ENCODE data around the gene HOXB7.

HOXB7 gene

GRCh38 chr17:48603959-48604769 lies 6.7 kb downstream of the HOXB7 start:
- H3K36me3 ChIP-seq (ENCODE audit: control insufficient read depth, insufficient read depth, low read length), result no peaks in the 10 kb centered on the region
- H3K4me3 ChIP-seq (replicated peaks; ENCODE audit: low read depth, low read length), result peak overlapping the region; percentile 63
- no peak for DNase-seq (ENCODE audit: extremely low read depth, insufficient read length)
- TF ChIP-seq, protein P1, sequence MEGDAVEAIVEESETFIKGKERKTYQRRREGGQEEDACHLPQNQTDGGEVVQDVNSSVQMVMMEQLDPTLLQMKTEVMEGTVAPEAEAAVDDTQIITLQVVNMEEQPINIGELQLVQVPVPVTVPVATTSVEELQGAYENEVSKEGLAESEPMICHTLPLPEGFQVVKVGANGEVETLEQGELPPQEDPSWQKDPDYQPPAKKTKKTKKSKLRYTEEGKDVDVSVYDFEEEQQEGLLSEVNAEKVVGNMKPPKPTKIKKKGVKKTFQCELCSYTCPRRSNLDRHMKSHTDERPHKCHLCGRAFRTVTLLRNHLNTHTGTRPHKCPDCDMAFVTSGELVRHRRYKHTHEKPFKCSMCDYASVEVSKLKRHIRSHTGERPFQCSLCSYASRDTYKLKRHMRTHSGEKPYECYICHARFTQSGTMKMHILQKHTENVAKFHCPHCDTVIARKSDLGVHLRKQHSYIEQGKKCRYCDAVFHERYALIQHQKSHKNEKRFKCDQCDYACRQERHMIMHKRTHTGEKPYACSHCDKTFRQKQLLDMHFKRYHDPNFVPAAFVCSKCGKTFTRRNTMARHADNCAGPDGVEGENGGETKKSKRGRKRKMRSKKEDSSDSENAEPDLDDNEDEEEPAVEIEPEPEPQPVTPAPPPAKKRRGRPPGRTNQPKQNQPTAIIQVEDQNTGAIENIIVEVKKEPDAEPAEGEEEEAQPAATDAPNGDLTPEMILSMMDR (IDR thresholded peaks at IDR 0.05; ENCODE audit: insufficient read depth, low read length, poor library complexity, severe bottlenecking), result no peak
- no peaks in the 10 kb centered on the region; the same call in 1 of the 2 replicates for H3K27me3 ChIP-seq (replicated peaks; ENCODE audit: control insufficient read depth, insufficient read depth, low read length)

DNA sequence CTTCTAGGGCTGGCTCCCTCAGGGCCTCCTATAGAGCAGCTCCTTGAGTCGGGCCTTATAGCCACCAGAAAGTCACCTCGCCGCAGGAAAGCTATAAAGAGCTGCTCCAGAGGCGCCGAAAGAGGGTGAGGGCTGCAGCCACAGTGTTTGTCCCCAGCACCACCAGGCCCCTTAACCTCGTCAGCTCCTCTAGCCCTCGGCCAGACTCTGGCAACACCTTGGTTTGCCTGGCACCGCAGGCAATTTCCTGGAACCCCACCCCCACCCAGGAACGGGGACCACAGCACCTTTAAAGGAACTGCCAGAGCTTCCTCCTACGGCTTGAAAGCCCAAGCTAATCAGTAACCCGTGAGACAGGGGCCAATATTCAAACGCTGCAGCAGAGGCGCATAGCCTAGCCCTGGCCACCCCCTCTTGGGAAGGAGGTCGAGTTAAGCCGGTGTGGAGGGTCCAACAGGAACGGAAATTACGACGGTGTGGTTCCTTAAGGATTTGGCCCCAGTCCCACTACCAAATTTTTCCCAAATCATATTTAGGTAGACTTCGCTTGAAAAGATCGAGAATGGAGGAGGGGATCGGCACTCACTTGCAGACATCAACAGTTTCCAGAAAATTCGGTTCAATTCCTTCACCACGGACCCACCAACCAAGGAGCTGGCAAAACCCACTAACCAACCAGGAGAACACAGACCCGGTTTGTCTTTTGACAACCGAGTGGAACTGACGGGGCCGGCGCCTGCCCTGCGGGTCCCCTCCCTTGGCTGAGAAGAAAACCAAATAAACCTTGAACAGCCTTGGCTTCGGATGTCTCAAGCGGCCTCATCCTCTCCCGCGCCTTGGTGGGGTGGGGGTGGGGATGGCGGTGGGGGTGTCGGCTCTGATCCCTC lies 9.0 kb downstream of the HOXB7 start:
- TF ChIP-seq, protein P1 (IDR thresholded peaks at IDR 0.05; ENCODE audit: insufficient read depth, low read length, poor library complexity, severe bottlenecking), result no peak
- no peak for DNase-seq (ENCODE audit: extremely low read depth, insufficient read length)
- Histone ChIP-seq H3K36me3 (ENCODE audit: control insufficient read depth, insufficient read depth, low read length) (no peaks in the 10 kb centered on the region), H3K4me3 (replicated peaks; ENCODE audit: low read depth, low read length) (no peak overlapping the region), H3K27me3 (replicated peaks; ENCODE audit: control insufficient read depth, insufficient read depth, low read length) (peaks cover 4% of the 10 kb centered on the region; the same call in 1 of the 2 replicates)

- Histone ChIP-seq H3K4me3 (replicated peaks; ENCODE audit: low read depth, low read length) (no peak overlapping the region), H3K27me3 (replicated peaks; ENCODE audit: control insufficient read depth, insufficient read depth, low read length) (peaks cover 4% of the 10 kb centered on the region; the same call in 1 of the 2 replicates), H3K36me3 (ENCODE audit: control insufficient read depth, insufficient read depth, low read length) (no peaks in the 10 kb centered on the region)
- no peak for DNase-seq (ENCODE audit: extremely low read depth, insufficient read length)
- TF ChIP-seq, protein P1 (IDR thresholded peaks at IDR 0.05; ENCODE audit: insufficient read depth, low read length, poor library complexity, severe bottlenecking), result no peak
These were observed 9.6 kb downstream of the HOXB7 start for GRCh38 chr17:48601207-48601538.

DNA sequence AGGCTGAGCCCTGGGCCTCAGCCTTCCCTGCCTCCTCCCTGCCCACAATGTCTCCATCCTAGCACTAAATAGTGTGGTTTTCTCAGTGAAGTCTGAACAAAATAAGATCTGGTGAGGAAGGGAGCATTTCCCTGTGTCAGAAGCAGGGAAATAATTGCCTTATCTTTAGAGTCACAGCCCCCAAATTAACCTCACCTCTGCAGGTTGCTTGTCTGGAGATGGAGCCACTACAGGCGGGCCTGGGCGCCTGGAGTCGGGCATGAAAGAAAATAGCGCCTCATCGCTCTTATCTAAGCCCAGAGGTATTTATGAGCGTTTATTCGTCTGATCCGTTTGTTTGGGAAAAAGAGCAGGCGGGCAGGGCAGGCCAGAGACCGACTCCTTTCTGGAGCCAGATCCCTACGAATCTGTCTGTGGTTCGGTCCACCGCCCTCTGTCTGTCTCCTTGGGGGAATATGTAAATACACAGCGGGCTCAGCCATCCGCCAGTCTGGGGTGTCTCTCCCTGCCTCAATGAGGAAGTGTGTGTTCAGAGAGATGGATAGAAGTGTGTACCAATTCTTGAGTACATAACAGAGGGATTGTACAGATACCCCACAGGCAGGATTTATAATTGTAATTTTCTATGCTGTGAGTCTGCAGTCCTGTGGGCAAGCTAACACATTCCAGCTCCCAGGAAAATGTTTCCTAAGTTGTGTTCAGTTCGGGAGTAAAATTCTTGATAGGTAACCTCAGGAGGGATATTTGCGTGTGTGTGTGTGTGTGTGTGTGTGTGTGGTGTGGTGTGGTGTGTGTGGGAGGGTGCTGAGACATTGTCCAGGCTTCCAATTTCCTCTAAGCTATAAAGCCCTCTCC lies 10.3 kb downstream of the HOXB7 start:
- Histone ChIP-seq H3K36me3 (ENCODE audit: control insufficient read depth, insufficient read depth, low read length) (no peaks in the 10 kb centered on the region; the same call in 1 of the 2 replicates), H3K27me3 (replicated peaks; ENCODE audit: control insufficient read depth, insufficient read depth, low read length) (peaks cover 4% of the 10 kb centered on the region; the same call in 1 of the 2 replicates), H3K4me3 (replicated peaks; ENCODE audit: low read depth, low read length) (no peak overlapping the region)
- TF ChIP-seq, protein P1 (IDR thresholded peaks at IDR 0.05; ENCODE audit: insufficient read depth, low read length, poor library complexity, severe bottlenecking), result no peak
- no peak for DNase-seq (ENCODE audit: extremely low read depth, insufficient read length)

DNA sequence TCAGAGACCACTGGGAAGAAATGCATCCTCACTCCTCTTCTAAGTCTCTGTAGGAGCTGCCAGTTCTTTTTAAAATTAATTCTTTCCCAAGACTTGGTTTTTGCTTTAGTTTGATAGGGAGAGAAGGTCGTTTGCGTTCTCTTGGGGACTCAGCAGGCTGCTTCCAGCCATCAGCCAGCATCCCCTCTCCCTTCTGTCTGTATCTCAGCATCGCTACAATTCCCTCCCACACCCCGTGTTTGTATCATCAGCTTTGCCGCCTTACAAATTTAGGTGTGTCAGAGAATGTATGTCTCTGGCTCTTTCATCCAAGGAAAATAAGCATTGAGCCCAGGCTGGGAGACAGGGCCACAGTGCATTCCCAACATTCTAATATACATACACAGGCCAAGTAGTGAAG lies 11.5 kb downstream of the HOXB7 start:
- H3K27me3 ChIP-seq (replicated peaks; ENCODE audit: control insufficient read depth, insufficient read depth, low read length), result peaks cover 4% of the 10 kb centered on the region; the same call in 1 of the 2 replicates
- TF ChIP-seq, protein P1 (IDR thresholded peaks at IDR 0.05; ENCODE audit: insufficient read depth, low read length, poor library complexity, severe bottlenecking), result no peak
- H3K4me3 ChIP-seq (replicated peaks; ENCODE audit: low read depth, low read length), result no peak overlapping the region
- H3K36me3 ChIP-seq (ENCODE audit: control insufficient read depth, insufficient read depth, low read length), result no peaks in the 10 kb centered on the region; the same call in 1 of the 2 replicates
- DNase-seq (ENCODE audit: extremely low read depth, insufficient read length), result no peak

All from GM06990 (cell line).